NCI-H510A (cell line): ENCODE data around the gene STAT5B.
"Not testable (repeated sequence)": the region's sequence is repeated elsewhere in the genome, so short reads cannot be mapped to it uniquely, and the experiment has no call there.

ENCODE experiments used
- DNase-seq: peaks from one replicate; lab custom pipeline; 2025; lab: John Stamatoyannopoulos, UW

Gene STAT5B

DNA sequence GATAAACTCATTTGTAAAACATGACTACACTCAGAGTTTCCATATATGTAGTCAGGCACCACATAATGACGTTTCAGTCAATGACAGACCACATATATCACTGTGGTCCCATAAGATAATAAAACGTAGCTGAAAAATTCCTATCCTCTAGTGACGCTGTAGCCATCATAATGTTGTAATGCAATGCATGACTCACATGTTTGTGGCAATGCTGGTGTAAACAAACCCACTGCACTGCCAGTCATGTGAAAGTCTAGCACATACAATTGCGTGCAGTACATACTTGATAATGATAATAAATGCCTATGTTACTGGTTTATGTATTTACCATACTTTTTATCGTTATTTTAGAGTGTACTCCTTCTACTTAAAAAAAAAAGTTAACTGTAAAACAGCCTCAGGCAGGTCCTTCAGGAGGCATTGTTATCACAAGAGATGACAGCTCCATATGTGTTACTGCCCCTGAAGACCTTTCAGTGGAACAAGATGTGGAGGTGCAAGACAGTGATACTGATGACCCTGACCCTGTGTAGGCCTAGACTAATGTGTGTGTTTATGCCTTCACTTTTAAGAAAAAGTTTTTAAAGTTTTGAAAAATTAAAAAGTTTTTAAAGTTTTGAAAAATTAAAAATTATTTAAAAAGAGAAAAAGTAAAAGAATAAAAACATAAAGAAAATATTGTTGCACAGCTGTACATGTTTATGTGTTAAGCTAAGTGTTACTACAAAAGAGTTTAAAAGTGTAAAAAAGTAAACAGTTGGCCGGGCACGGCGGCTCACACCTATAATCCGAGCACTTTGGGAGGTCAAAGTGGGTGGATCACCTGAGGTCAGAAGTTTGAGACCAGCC, 9.0 kb downstream of the STAT5B start:
- DNase-seq: no peak

DNA sequence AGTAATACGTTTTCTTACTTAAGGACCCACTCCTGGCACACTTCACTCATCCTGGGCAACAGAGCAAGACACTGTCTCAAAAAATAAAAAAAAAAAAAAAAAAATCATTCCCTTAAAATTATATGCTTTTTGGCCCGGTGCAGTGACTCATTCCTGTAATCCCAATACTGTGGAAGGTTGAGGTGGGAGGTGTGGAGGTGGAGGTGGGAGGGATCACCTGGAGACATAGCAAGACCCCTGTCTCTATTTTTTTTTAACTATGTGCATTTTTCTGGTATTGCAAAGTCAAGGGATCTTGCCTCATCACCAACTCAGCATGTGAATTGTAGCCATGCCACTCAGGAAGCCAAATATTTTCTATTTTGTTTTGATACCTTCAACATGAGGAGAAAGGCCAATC, 9.7 kb downstream of the STAT5B start:
- DNase-seq: no peak

DNA sequence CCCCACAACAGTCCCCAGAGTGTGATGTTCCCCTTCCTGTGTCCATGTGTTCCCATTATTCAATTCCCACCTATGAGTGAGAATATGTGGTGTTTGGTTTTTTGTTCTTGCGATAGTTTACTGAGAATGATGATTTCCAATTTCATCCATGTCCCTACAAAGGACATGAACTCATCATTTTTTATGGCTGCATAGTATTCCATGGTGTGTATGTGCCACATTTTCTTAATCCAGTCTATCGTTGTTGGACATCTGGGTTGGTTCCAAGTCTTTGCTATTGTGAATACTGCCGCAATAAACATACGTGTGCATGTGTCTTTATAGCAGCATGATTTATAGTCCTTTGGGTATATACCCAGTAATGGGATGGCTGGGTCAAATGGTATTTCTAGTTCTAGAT, 11.8 kb downstream of the STAT5B start:
- not testable (repeated sequence) for DNase-seq

DNA sequence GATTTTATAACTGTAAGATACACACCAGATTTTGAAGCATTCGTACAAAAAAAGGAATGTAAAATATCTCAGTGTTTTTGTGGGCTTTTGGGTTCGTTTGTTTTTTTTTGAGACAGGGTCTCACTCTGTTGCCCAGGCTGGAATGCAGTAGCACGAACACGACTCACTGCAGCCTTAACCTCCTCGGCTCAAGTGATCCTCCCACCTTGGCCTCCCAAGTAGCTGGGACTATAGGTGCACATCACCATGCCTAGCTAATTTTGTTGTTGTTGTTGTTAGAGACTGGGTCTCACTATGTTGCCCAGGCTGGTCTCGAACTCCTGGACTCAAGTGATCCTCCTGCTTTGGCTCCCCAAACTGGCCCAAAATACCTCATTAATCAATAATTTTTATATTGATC, 15.9 kb downstream of the STAT5B start:
- no peak for DNase-seq

DNA sequence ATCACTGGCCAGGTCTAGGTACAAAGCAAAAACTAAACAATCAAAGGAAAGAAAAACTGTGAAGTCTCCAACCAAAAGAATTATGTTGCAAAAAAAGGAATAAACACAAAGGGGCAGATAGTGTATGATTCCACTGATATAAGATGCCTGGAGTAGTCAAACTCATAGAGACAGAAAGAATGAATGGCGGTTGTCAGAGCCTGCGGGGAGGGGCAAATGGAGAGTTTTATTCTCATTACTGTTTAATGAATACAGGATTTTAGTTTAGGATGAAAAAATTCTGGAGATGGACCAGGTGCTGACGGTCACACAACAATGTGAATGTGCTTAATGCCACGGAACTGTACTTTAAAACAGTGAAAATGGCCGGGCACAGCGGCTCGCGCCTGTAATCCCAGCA, 20.7 kb downstream of the STAT5B start:
- no peak for DNase-seq

DNA sequence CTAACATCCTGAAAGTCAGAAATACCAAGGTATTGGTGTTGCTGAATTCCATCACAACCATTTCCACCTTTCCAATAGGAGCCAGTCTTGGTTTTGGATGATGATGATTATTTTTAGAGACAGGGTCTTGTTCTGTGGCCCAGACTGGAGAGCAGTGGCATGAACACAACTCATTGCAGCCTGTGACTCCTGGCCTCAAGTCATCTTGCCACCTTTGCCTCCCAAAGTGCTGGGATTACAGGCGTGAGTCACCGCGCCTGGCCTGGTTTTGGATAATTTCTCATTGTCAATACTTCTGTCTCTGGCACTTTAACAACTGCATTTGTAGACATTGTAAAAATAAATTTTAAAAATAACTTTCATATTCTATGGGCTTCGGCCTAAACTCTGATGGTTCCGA, 22.6 kb downstream of the STAT5B start:
- DNase-seq: no peak

DNA sequence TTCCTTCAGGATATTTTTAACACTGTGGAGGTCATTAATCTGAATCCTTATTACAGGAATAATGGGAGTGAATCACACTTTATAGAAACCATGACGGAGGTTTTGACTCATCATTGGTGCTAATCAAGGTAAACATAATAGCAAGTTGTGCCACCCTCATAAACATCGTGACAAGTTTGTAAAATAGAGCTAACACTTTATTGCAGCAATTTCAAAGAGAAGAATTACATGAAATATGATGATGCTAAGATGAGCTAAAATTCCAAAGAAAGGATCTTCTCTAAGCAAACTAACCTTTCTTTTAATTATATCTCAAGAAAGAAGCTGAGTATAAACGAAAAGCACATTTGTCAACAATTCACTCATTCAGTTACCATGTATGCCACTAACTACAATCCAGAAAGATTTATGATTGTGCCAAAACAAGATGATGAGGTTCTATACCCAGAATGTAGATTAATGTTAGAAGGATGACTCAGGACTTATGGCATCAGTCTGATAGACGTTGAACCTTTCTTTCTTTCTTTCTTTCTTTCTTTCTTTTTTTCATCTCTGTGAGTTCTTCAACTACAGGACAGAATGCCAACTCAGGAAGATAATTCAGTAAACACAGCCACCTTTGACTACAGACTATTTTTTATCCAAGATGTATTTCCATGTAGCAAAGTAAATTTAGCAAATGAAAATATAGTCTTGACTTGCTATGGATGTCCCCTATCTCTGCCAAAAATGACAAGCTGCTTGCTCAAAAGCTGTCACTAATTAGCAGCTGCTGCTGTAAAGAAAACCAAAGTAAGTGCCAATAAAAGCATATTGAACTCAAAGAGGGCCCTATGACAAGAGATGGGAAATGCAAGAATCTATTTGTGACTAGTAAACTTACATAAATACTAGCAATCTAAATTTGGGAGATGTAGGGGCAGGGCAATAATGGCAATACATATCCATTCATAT, 23.3 kb downstream of the STAT5B start:
- DNase-seq: no peak

DNA sequence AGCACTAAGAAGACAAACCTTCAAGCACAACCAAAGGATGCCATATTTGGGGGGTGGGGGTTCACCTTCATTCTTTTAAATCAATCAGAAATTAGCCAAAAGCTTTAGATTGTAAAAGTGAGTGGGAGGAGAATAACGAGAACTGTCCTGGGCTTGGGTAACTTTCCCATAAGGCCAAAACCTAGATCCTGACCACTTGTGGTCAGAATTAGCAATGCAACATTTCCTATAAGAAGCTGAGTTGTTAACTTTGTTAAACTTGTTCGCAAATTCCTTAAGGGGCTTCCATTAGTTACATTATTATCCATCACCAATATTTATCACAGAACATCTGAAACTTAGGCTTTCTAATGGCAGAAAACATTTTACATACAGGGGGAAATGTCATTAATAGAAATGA, 25.1 kb downstream of the STAT5B start:
- DNase-seq: no peak

DNA sequence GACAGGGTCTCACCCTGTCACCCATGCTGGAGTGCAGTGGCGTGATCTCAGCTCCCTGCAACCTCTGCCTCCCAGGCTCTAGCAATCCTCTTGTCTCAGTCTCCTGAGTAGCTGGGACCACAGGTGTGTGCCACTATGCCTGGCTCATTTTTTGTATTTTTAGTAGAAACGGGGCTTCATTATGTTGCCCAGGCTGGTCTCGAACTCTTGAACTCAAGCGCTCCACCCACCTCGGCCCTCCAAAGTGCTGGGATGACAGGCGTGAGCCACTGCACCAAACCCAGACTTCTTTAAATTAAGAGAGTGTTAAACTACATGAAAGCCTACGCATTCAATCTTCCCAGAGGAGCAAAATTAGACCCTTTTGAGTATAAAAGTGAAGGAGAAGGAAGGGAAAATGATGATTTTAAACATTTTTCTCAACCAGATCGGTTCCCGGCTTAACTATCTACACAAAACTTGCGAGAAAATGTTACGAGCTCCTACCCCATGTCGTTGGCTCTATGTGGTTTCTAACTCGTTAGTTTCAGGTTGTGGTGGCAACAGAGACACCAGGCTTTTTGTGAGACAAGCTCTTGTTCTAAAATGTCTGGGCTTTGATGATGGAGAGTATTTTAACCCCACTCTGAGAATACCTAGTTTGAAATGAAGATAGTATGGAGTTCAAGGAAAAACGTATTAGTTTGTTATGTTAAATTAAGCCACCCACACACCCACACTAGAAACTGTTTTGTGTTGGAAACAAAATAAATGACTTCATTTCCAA, 26.3 kb downstream of the STAT5B start:
- DNase-seq: no peak

DNA sequence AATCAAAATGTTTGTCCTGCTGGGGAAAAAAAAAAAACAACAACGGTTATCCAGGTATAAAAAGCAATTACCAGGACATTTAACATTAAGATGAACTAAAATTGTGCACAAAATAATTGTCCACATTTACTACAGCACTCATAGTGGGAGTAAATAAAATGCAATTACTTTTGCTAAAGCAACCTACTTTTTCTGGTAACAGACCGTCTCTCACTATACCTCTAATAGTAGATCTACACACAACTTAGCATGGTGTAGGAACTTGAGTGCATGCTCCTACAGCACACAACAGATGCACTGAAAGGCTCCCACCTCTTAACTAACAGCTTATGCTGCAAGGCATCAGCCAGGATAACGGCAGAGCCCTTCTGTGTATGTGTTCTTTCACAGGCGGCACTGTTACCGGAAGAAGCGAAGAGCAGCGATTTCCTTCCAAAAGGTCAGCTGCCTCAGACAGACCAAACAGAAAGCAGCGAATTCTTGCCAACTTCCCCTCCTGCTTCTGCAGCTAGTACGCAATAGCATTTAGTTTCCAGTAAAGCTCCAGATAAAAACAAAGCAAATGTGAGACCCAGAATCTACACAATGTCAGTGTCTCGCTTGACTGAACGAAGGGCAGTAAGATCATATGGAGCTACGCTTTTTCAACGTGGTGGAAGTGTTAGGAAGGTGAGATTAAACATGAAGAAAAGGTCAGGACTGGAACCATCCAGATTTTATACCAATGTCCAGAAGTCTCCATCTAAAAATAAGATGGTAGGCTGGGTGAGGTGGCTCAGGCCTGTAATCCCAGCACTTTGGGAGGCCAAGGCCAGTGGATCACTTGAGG, 27.6 kb downstream of the STAT5B start:
- no peak for DNase-seq

DNA sequence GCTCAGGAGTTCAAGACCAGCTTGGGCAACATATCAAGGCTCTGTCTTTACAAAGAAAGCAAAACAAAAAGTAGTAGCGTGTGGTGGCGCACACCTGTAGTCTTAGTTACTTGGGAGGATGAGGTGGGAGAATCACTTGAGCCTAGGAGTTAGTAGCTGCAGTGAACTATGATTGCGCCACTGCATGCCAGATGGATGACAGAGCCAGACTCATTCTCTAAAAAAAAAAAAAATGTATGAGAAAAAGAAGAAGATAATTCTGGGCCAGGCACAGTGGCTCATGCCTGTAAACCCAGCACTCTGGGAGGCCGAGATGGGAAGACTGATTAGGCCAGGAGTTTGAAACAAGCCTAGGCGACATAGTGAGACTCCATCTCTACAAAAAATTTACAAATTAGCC, 28.5 kb downstream of the STAT5B start:
- no peak for DNase-seq

DNA sequence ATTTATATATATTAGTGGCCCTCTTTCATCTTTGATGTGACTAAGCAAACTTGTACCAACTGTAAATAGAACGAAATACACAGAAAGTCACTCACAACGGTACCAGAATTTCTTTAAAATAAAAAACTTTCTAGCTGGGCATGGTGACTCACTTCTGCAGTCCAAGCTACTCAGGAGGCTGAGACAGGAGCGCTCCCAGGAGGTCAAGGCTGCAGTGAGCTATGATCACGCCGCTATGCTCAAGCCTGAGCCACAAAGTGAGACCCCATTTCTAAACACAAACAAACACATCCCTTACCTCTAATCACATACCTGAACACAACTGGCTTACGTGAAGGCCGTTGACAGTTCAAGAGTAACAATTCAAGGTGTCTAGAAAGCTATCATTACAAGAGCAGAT, 29.7 kb downstream of the STAT5B start:
- DNase-seq: no peak

DNA sequence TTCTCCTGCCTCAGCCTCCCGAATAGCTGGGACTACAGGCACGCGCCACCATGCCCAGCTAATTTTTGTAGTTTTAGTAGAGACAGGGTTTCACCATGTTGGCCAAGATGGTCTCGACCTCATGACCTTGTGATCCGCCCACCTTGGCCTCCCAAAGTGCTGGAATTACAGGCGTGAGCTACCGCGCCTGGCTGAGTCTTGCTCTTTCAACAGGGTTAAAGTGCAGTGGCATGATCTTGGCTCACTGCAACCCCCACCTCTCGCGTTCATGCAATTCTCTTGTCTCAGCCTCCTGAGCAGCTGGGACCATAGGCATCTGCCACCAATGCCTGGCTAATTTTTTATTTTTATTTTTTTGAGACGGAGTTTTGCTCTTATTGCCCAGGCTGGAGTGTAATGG, 31.0 kb downstream of the STAT5B start:
- not testable (repeated sequence) for DNase-seq

DNA sequence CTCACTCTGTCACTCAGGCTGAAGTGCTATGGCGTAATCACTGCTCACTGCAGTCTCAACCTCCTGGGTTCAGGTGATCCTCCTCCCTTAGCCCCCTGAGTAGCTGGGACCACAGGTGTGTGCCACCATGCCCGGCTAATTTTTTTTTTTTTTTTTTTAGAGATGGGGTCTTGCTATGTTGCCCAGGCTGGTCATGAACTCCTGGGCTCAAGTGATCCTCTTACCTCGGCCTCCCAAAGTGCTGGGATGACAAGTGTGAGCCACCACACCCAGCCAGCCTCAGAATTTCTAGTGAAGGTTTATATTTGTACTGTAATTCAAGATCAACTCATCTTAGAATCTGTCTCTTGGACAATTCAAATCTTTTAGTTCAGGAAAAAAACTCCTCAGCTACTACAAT, 32.1 kb downstream of the STAT5B start:
- not testable (repeated sequence) for DNase-seq

DNA sequence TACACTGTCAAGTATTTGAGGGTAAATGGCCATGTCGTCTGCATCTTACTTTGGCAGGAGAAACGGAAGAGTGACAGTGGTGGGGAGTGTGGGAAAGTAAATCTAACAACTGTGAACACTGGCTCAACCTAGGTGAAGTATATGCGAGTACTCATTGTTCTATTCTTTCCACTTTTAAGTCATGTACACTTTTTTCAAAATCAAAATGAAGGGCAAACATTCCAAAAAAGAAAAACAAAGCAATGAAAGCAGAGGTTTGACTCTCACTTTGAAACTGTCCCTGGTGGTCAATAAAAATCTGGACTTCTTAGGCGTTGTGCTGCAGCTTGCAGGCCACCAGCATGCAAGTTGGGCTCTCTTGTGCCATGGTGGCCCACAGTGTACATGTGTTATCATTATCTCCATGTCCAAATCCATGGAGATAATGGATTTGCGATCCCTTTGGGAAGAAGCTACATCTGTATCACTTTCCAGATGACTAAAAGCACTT, 32.7 kb downstream of the STAT5B start:
- DNase-seq: no peak

DNA sequence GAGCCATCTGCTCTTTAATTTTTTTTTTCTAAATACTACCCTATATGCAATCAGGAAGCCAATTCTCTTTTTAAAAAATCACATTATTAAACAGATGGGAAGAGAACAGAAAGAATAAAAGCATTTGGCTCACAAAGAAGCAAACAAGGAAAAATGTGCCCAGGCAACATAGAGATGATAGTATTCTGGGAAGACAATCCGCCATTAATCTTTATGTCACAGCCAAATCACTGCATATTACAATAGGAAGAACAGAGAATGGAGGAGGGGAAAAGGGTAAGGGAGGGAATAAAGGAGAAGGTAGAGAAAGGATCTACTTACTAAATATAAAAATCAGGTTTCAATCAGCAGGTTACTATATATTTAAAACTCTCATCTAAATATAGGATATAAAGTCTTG, 34.3 kb downstream of the STAT5B start:
- no peak for DNase-seq

DNA sequence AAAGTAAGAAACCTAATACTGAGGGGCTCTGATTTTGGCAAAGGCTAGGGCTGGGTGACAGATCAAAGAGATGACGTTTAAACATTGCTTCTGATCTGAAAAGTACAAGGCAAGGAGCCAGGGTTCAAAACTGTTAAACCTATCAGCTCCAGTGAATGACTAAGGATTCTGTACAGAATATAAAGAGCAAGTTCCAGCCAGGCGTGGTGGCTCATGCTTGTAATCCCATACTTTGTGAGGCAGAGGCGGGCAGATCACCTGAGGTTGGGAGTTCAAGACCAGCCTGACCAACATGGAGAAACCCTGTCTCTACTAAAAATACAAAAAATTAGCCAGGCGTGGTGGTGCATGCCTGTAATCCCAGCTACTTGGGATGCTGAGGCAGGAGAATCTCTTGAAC, 35.3 kb downstream of the STAT5B start:
- DNase-seq: not testable (repeated sequence)

DNA sequence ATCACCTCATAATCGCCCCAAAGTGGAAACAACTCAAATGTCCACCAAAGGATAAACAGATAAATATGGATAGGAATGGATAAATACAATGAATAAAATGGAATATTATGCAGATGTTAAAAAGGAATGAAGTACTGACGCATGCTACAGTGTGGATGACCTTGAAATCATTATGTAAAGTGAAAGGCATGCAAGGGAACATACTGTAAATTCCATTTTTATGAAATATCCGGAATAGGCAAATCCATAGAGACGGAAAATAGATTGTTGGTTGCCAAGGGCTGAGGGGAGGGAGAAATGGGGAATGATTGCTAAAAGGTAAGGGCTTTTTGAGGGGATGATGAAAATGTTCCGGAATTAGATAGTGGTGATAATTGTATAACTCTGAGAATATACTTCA, 36.0 kb downstream of the STAT5B start:
- no peak for DNase-seq

DNA sequence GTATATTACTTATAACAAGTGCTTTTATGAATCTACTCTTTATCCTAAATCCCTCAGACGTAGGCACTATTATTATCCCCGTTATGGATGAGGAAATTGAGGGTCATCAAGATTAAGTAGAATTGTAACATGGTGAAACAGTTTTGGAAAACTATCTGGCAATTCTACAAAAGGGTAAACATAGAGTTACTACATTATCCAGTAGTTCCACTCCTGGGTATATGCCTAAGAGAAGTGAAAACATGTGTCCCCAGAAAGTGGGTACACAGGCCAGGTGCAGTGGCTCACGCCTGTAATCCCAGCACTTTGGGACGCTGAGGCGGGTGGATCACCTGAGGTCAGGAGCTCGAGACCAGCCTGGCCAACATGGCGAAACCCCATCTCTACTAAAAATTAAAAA, 36.6 kb downstream of the STAT5B start:
- DNase-seq: not testable (repeated sequence)

DNA sequence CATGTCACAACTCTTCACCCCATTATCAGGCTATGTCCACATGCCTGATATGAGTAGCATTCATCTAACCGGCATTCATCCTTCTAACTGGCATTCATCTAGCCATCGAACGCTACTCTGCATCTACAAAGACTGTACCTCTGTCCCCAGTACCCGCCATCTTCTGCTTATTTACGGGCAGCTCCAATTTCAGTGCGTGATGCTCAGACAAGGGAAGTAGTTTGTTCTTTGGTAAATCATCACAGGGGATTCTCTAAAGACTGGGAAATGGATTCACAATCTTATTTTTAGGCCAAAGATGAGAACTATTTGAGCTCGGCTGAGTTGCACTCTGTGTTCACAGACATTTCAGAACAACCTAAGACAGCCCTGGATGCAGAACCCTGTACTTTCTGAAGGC, 39.4 kb downstream of the STAT5B start:
- DNase-seq: no peak

DNA sequence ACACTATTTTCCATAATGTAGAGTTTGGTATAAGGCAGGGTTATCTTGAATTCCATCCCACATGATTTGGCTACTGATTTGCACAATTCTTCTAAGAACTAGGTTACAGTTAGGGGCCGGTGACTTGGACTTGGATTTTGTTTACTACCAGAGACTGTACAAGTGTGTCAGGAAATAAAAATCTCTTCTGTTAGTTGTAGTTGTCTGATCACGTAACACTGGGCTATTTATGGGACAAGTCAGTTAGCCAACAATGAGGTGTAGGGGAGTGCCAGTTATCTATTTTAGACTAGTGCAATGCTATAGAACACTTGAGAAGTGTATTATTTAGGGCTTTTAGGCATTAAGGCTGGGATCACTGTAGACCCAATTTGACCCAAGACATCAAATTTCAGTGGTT, 42.2 kb downstream of the STAT5B start:
- no peak for DNase-seq
